Right cardiac atrium (tissue), 5 donors: Measurements from ENCODE around the gene PRPSAP2. TPM values are rescaled to one million over a fixed set of nuclear protein-coding genes. Genes with fewer than 3 reads are reported as not detected.

Experiments
- polyA plus RNA-seq: library from polyadenylated mRNA; stranded (reverse); fragments of 200-250 nt; gene quantifications from one replicate; pipeline ENCODE4 v1.2.3, GENCODE V29; 2013
- total RNA-seq, 4 donors: library from RNA; stranded (reverse); fragmentation: NEBNext Ultra II Directional; extraction: Animal tissue kit (Norgen Biotek cat#: 25700); gene quantifications; one replicate each; pipeline ENCODE4 v1.2.1, GENCODE V29; 2021
- donor health status: healthy with polysubstance abuse.
- donor health status: DM: no; HTN: yes; CAD: no.
- donor health status: DM: no; HTN: no; CAD: no.
- donor health status: DM: no; HTN: yes; CAD: no; lungs with severe emphysema.
- donor health status: DM: yes; HTN: yes; CAD: no.

Gene PRPSAP2
- total and polyA plus RNA-seq, 5 donors = 20.1 to 28.4 (median 27.3) TPM

Other genes starting within 250 kb of the PRPSAP2 start
- gene TBC1D28, start 213.7 kb upstream of the PRPSAP2 start, total RNA-seq = not detected
- not detected for gene TBC1D28, start 213.7 kb upstream of the PRPSAP2 start, polyA plus RNA-seq
- gene FOXO3B, start 175.8 kb upstream of the PRPSAP2 start, total RNA-seq = 1 to 10 TPM; 1.6 to 2.5 (median 2.0) TPM
- gene FOXO3B, start 175.8 kb upstream of the PRPSAP2 start, polyA plus RNA-seq = 0.59 TPM
- gene FBXW10, start 114.1 kb upstream of the PRPSAP2 start, total RNA-seq = under 1 TPM; 0.14 to 0.26 (median 0.17) TPM
- 0.11 TPM for gene FBXW10, start 114.1 kb upstream of the PRPSAP2 start, polyA plus RNA-seq
- gene TVP23B, start 76.9 kb upstream of the PRPSAP2 start, total RNA-seq = 10 to 100 TPM; 27.6 to 36.5 (median 31.0) TPM
- 24.5 TPM for gene TVP23B, start 76.9 kb upstream of the PRPSAP2 start, polyA plus RNA-seq
- gene SLC5A10, start 94.0 kb downstream of the PRPSAP2 start, total RNA-seq = 1 to 10 TPM in 2 of 4 donors, under 1 TPM in 2; 0.17 to 2.3 (median 1.3) TPM
- 0.61 TPM for gene SLC5A10, start 94.0 kb downstream of the PRPSAP2 start, polyA plus RNA-seq
- gene FAM83G, start 146.6 kb downstream of the PRPSAP2 start, total RNA-seq = 10 to 100 TPM; 27.7 to 40.2 (median 30.3) TPM
- 18.7 TPM for gene FAM83G, start 146.6 kb downstream of the PRPSAP2 start, polyA plus RNA-seq
- gene GRAP, start 188.8 kb downstream of the PRPSAP2 start, total RNA-seq = 1 to 10 TPM; 2.8 to 4.1 (median 3.6) TPM
- gene GRAP, start 188.8 kb downstream of the PRPSAP2 start, polyA plus RNA-seq = 2.3 TPM